GM18858 (cell line): ENCODE measurements around the gene COL6A5.
"Not testable (repeated sequence)": the region's sequence is repeated elsewhere in the genome, so short reads cannot be mapped to it uniquely, and the experiment has no call there.

Experiments
- ATAC-seq: cut with Tn5 transposase; IDR thresholded peaks from one replicate; pipeline ENCODE4 v1.9.1; 2021; ENCODE audit not compliant: unreplicated experiment

Gene COL6A5

GRCh38 chr3:130442284-130442683, 96.8 kb downstream of the COL6A5 start:
- no peak for ATAC-seq

- not testable (repeated sequence) for ATAC-seq
Observed at GRCh38 chr3:130446840-130447239, 101.4 kb downstream of the COL6A5 start.

- ATAC-seq: not testable (repeated sequence)
Observed at GRCh38 chr3:130448155-130448554, 102.7 kb downstream of the COL6A5 start.

- no peak for ATAC-seq
Observed at GRCh38 chr3:130456540-130456939, 111.1 kb downstream of the COL6A5 start.

GRCh38 chr3:130457671-130458070, 112.2 kb downstream of the COL6A5 start:
- no peak for ATAC-seq

- no peak for ATAC-seq
Observed at GRCh38 chr3:130459944-130460343, 114.5 kb downstream of the COL6A5 start.

GRCh38 chr3:130462089-130462488, 116.6 kb downstream of the COL6A5 start:
- ATAC-seq: no peak

GRCh38 chr3:130463221-130463620, 117.7 kb downstream of the COL6A5 start:
- ATAC-seq: no peak

- no peak for ATAC-seq
Observed at GRCh38 chr3:130465521-130465920, 120.0 kb downstream of the COL6A5 start.

GRCh38 chr3:130468311-130468710, 122.8 kb downstream of the COL6A5 start:
- ATAC-seq: no peak

- no peak for ATAC-seq
Observed at GRCh38 chr3:130470126-130470525, 124.7 kb downstream of the COL6A5 start.

- no peak for ATAC-seq
Observed at GRCh38 chr3:130473416-130473815, 127.9 kb downstream of the COL6A5 start.

- ATAC-seq: no peak
Observed at GRCh38 chr3:130480736-130481135, 135.3 kb downstream of the COL6A5 start.

- no peak for ATAC-seq
Observed at GRCh38 chr3:130488288-130488687, 142.8 kb downstream of the COL6A5 start.

GRCh38 chr3:130488769-130489450, 143.4 kb downstream of the COL6A5 start:
- ATAC-seq: no peak

- ATAC-seq: no peak
Observed at GRCh38 chr3:130490241-130490640, 144.8 kb downstream of the COL6A5 start.

GRCh38 chr3:130491431-130491830, 146.0 kb downstream of the COL6A5 start:
- no peak for ATAC-seq

GRCh38 chr3:130504701-130505100, 159.2 kb downstream of the COL6A5 start:
- ATAC-seq: no peak

GRCh38 chr3:130506031-130506430, 160.6 kb downstream of the COL6A5 start:
- no peak for ATAC-seq

- ATAC-seq: no peak
Observed at GRCh38 chr3:130507746-130508145, 162.3 kb downstream of the COL6A5 start.

GRCh38 chr3:130509008-130509407, 163.5 kb downstream of the COL6A5 start:
- ATAC-seq: no peak

GRCh38 chr3:130514681-130515080, 169.2 kb downstream of the COL6A5 start:
- no peak for ATAC-seq

- ATAC-seq: no peak
Observed at GRCh38 chr3:130515755-130516154, 170.3 kb downstream of the COL6A5 start.
